NCI-H524 treated with DMSO at 0.1 percent for 48 hours (cell line): ENCODE measurements around the gene UBE2QL1.
"Not testable (repeated sequence)": the region's sequence is repeated elsewhere in the genome, so short reads cannot be mapped to it uniquely, and the experiment has no call there.

Experiments used
- DNase-seq: peaks from one replicate; lab custom pipeline; 2025; lab: John Stamatoyannopoulos, UW

The UBE2QL1 gene

GRCh38 chr5:6497262-6497661 lies 48.6 kb downstream of the UBE2QL1 start:
- no peak for DNase-seq

- no peak for DNase-seq
Measured at GRCh38 chr5:6498968-6499367, 50.3 kb downstream of the UBE2QL1 start.

GRCh38 chr5:6501701-6502100 lies 53.0 kb downstream of the UBE2QL1 start:
- no peak for DNase-seq

- DNase-seq = no peak
Measured at GRCh38 chr5:6502421-6502820, 53.8 kb downstream of the UBE2QL1 start.

- no peak for DNase-seq
Measured at GRCh38 chr5:6503342-6503741, 54.7 kb downstream of the UBE2QL1 start.

GRCh38 chr5:6504677-6505415 lies 56.2 kb downstream of the UBE2QL1 start:
- DNase-seq = peak; percentile 73

- no peak for DNase-seq
Measured at GRCh38 chr5:6505416-6505755, 56.7 kb downstream of the UBE2QL1 start.

GRCh38 chr5:6505783-6506557 lies 57.3 kb downstream of the UBE2QL1 start:
- DNase-seq = no peak

GRCh38 chr5:6506611-6507010 lies 58.0 kb downstream of the UBE2QL1 start:
- DNase-seq = no peak

GRCh38 chr5:6508931-6509330 lies 60.3 kb downstream of the UBE2QL1 start:
- DNase-seq = no peak

- DNase-seq = no peak
Measured at GRCh38 chr5:6510132-6510531, 61.5 kb downstream of the UBE2QL1 start.

- no peak for DNase-seq
Measured at GRCh38 chr5:6510973-6511372, 62.3 kb downstream of the UBE2QL1 start.

GRCh38 chr5:6515812-6516211 lies 67.2 kb downstream of the UBE2QL1 start:
- not testable (repeated sequence) for DNase-seq

- DNase-seq = no peak
Measured at GRCh38 chr5:6516823-6517222, 68.2 kb downstream of the UBE2QL1 start.

GRCh38 chr5:6517510-6517909 lies 68.9 kb downstream of the UBE2QL1 start:
- DNase-seq = no peak

- DNase-seq = no peak
Measured at GRCh38 chr5:6518298-6519057, 69.8 kb downstream of the UBE2QL1 start.

- DNase-seq = no peak
Measured at GRCh38 chr5:6520201-6520600, 71.5 kb downstream of the UBE2QL1 start.

- DNase-seq = no peak
Measured at GRCh38 chr5:6522331-6522730, 73.7 kb downstream of the UBE2QL1 start.

GRCh38 chr5:6522923-6523322 lies 74.3 kb downstream of the UBE2QL1 start:
- no peak for DNase-seq

- DNase-seq = no peak
Measured at GRCh38 chr5:6525422-6525821, 76.8 kb downstream of the UBE2QL1 start.

- peak; percentile 48 for DNase-seq
Measured at GRCh38 chr5:6525910-6526309, 77.3 kb downstream of the UBE2QL1 start.

- no peak for DNase-seq
Measured at GRCh38 chr5:6527749-6528455, 79.2 kb downstream of the UBE2QL1 start.
